Panc1 (cell line): Measurements from ENCODE around the gene SH2D5. TPM values are rescaled to one million over a fixed set of nuclear protein-coding genes. Genes with fewer than 3 reads are reported as not detected.

Source experiments
- ATAC-seq: fragments of 200-7000 bp; cut with Tn5 transposase; 2 replicates; pipeline ENCODE4 v1.9.1; 2020; ENCODE audit warnings: mild to moderate bottlenecking, moderate library complexity
- BruUV-seq: library from RNA; stranded (reverse); fragments of 400-500 nt; replicated peaks from 2 replicates; lab custom pipeline; 2021; lab: Mats Ljungman, UMichigan
- CTCF ChIA-PET: fragments of 300-600 bp; sonication (Branson Sonifier 250); formaldehyde crosslinking; loops from one replicate; lab custom pipeline; 2022; ENCODE audit warnings: antibody characterized with exemption; lab: Charles Lee
- POLR2A ChIA-PET: fragments of 300-600 bp; sonication (Branson Sonifier 250); formaldehyde crosslinking; loops from one replicate; lab custom pipeline; 2022; ENCODE audit warnings: antibody characterized with exemption; lab: Charles Lee
- DNase-seq: peaks from one replicate; pipeline ENCODE4 v3.0.0-alpha.2; 2010; ENCODE audit warnings: low read depth, low spot score
- H3K27ac ChIP-seq: 2 replicates; pipeline ENCODE4 v1.5.1; 2011; ENCODE audit warnings: mild to moderate bottlenecking, low read length, inconsistent platforms
- H3K27me3 ChIP-seq: fragments of 200-500 bp; sonication (Bioruptor generic); 2 replicates; pipeline ENCODE4 v1.6.0; 2014; ENCODE audit warnings: low read length, inconsistent platforms; ENCODE audit not compliant: control insufficient read depth, insufficient read depth
- H3K36me3 ChIP-seq: fragments of 200-500 bp; sonication (Bioruptor generic); 2 replicates; pipeline ENCODE4 v1.5.1; 2014; ENCODE audit warnings: inconsistent platforms, mild to moderate bottlenecking, low read length, moderate library complexity; ENCODE audit not compliant: control insufficient read depth, insufficient read depth
- H3K4me1 ChIP-seq: 2 replicates; pipeline ENCODE4 v1.5.1; 2011; ENCODE audit warnings: inconsistent platforms, mild to moderate bottlenecking, low read length, moderate library complexity; ENCODE audit not compliant: control insufficient read depth, insufficient read depth
- H3K4me3 ChIP-seq, 2 experiments: 2 replicates each; pipeline ENCODE4 v1.5.1; 2011 to 2012; ENCODE audit warnings: low read depth in 2 of 2, low read length in 2 of 2, mild to moderate bottlenecking in 2 of 2, inconsistent platforms in 1 of 2, moderate library complexity in 1 of 2
- H3K9me3 ChIP-seq: fragments of 200-500 bp; sonication (Bioruptor generic); 2 replicates; pipeline ENCODE4 v1.5.1; 2014; ENCODE audit warnings: low read depth, mild to moderate bottlenecking, inconsistent platforms, low read length, moderate library complexity; ENCODE audit not compliant: control insufficient read depth, insufficient read depth
- CTCF ChIP-seq: fragments of 450-650 bp; IDR thresholded peaks from 2 replicates; pipeline ENCODE4 v1.5.1; 2017; ENCODE audit warnings: mild to moderate bottlenecking
- POLR2AphosphoS5 ChIP-seq: IDR thresholded peaks from 2 replicates; pipeline ENCODE4 v1.6.1; 2012; ENCODE audit warnings: mild to moderate bottlenecking, low read depth, low read length, moderate library complexity
- REST ChIP-seq, 2 experiments: IDR thresholded peaks; 2 replicates each; pipeline ENCODE4 v1.6.1; 2011 to 2012; ENCODE audit warnings: low read depth in 2 of 2, control low read depth in 1 of 2, low read length in 1 of 2, mild to moderate bottlenecking in 1 of 2, moderate library complexity in 1 of 2; ENCODE audit not compliant: insufficient read depth in 1 of 2
- SIN3A ChIP-seq: IDR thresholded peaks from 2 replicates; pipeline ENCODE4 v1.6.1; 2012; ENCODE audit warnings: low read depth, mild to moderate bottlenecking, low read length, moderate library complexity, borderline replicate concordance; ENCODE audit not compliant: insufficient read depth
- TCF7L2 ChIP-seq: IDR thresholded peaks from 2 replicates; pipeline ENCODE4 v1.6.1; 2011; ENCODE audit warnings: mild to moderate bottlenecking, low read depth, low read length, inconsistent platforms
- in situ Hi-C: cut with HindIII; loops from 2 replicates; pipeline ENCODE4 v1.10.0; 2016; ENCODE audit warnings: low sequenced_read_pairs, low pct_unique_long_range_greater_than_20kb
- intact Hi-C: fragments of 100-400 bp; cut with micrococcal nuclease; formaldehyde crosslinking; loops from one replicate; pipeline ENCODE4 v1.10.0; 2022; ENCODE audit not compliant: unreplicated experiment
- total RNA-seq: library from RNA; stranded (reverse); gene quantifications from one replicate; pipeline ENCODE4 v1.2.1, GENCODE V29; 2021; ENCODE audit not compliant: unreplicated experiment

Gene SH2D5
- total RNA-seq, 1 experiment from 2014 or later = 23.3 TPM

GRCh38 chr1:20735581-20736111, 3.1 kb upstream of the SH2D5 start:
- H3K9me3 ChIP-seq = no peaks in the 10 kb centered on the region
- no peak overlapping the region for H3K4me3 ChIP-seq
- BruUV-seq = no TSS peak
- ChIA-PET POLR2A (no interaction called here), CTCF (no interaction called here)
- in situ Hi-C loops (no loop called here), intact Hi-C loops (no loop called here)
- no peak overlapping the region for H3K27ac ChIP-seq
- no peak for ATAC-seq
- peaks cover 18% of the 10 kb centered on the region for H3K36me3 ChIP-seq
- DNase-seq = no peak
- no peaks in the 10 kb centered on the region for H3K27me3 ChIP-seq
- TF ChIP-seq POLR2AphosphoS5 = no peak
- no peak for TF ChIP-seq TCF7L2
- TF ChIP-seq REST (IDR thresholded peaks at IDR 0.05; ENCODE audit: insufficient read depth in 1 of 2, low read depth in 2 of 2, low read length in 1 of 2) = no peak
- no peak for TF ChIP-seq SIN3A
- TF ChIP-seq CTCF = no peak
- H3K4me1 ChIP-seq = peaks cover 25% of the 10 kb centered on the region

- ChIA-PET POLR2A (no interaction called here), CTCF (interaction anchor here (0.7 to 1.0 kb wide), 2 partner anchors 37 to 759 kb away, joined by 3 read pairs; no protein-coding TSS in a partner anchor)
- H3K4me3 ChIP-seq = peak overlapping the region; percentile 59 to 82
- ATAC-seq (peak; percentile 40), DNase-seq (no peak)
- H3K36me3 ChIP-seq = peaks cover 7% of the 10 kb centered on the region; the same call in 1 of the 2 replicates
- TSS peak; percentile 94 for BruUV-seq
- no peaks in the 10 kb centered on the region for H3K27me3 ChIP-seq
- H3K27ac ChIP-seq = peak overlapping the region; percentile 85
- in situ Hi-C loops (no loop called here), intact Hi-C loops (no loop called here)
- TF ChIP-seq POLR2AphosphoS5 (no peak; the same call in 1 of the 2 replicates), TCF7L2 (no peak), SIN3A (no peak), CTCF (peak; percentile 5; the same call in 1 of the 2 replicates)
- H3K9me3 ChIP-seq = no peaks in the 10 kb centered on the region
- peaks cover 28% of the 10 kb centered on the region for H3K4me1 ChIP-seq
These were observed 965 bp upstream of the SH2D5 start for GRCh38 chr1:20733360-20733975.
